GM12801 (cell line): ENCODE data around the gene HPX.

ENCODE experiments used
- CTCF ChIP-seq: IDR thresholded peaks from one replicate; pipeline ENCODE4 v1.5.1; 2011; ENCODE audit warnings: control low read depth; ENCODE audit not compliant: insufficient read length; ENCODE audit errors: extremely low read depth

HPX gene

GRCh38 chr11:6443269-6444003 lies 2.6 kb upstream of the HPX start:
- peak; percentile 11 for TF ChIP-seq CTCF

GRCh38 chr11:6442441-6442840 lies 1.7 kb upstream of the HPX start:
- TF ChIP-seq CTCF = no peak

- TF ChIP-seq CTCF = no peak
Measured at GRCh38 chr11:6438979-6439571, 1.7 kb downstream of the HPX start.

- no peak for TF ChIP-seq CTCF
Measured at GRCh38 chr11:6437993-6438392, 2.8 kb downstream of the HPX start.

- TF ChIP-seq CTCF = no peak
Measured at GRCh38 chr11:6437423-6437822, 3.4 kb downstream of the HPX start.

- TF ChIP-seq CTCF = no peak
Measured at GRCh38 chr11:6433998-6434660, 6.7 kb downstream of the HPX start.

- TF ChIP-seq CTCF = no peak
Measured at GRCh38 chr11:6431861-6432260, 8.9 kb downstream of the HPX start.
